DMS79 treated with DMSO at 0.1 percent for 48 hours (cell line): Measurements from ENCODE around the gene SLC39A5.
"Not testable (repeated sequence)": the region's sequence is repeated elsewhere in the genome, so short reads cannot be mapped to it uniquely, and the experiment has no call there.

Experiments
- DNase-seq: peaks from one replicate; lab custom pipeline; 2025; lab: John Stamatoyannopoulos, UW

The SLC39A5 gene

GRCh38 chr12:56244494-56244893 lies 14.6 kb downstream of the SLC39A5 start:
- no peak for DNase-seq

DNA sequence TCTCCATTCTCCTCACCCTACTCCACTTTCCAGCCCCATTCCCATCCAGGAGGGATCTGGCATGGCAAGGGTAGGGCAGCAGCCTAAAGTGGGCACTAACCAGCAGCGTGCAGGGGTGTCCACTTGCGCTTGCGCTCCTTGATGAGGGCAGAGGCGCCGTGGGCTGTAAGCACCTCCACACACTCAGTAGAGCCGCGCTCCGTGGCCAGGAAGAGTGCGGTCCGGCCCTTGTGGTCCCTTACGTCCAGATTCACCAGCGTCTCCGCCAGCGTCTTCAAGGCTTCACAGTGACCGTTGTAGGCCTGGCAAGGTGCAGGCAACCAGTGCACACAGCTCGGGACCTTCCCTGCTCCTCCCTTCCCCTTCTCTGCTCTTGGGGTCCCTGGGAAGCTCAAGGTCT lies 18.1 kb downstream of the SLC39A5 start:
- DNase-seq = no peak

DNA sequence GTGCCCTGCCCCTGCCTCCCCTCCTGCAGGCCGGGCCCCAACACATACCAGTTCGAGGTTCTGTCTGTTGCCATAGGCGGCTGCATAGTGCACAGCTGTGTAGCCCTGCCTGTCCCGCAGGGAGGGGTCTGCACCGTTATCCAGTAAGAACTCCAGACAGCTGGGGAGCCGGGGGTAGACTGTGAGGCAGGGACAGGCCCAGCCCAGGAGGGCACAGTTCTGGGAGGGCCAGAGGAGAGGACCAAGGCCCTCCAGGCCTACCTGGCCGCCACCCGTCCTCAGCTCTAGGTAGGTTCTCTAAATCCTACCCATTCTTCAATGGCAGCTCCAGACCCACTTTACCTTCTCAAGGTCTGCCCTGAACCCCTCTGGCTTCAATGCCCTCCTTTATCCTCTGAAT lies 18.9 kb downstream of the SLC39A5 start:
- no peak for DNase-seq

GRCh38 chr12:56252649-56253048 lies 22.8 kb downstream of the SLC39A5 start:
- DNase-seq = no peak

- no peak for DNase-seq
Observed at GRCh38 chr12:56253091-56253490, 23.2 kb downstream of the SLC39A5 start.

- no peak for DNase-seq
Observed at GRCh38 chr12:56255671-56256070, 25.8 kb downstream of the SLC39A5 start.

DNA sequence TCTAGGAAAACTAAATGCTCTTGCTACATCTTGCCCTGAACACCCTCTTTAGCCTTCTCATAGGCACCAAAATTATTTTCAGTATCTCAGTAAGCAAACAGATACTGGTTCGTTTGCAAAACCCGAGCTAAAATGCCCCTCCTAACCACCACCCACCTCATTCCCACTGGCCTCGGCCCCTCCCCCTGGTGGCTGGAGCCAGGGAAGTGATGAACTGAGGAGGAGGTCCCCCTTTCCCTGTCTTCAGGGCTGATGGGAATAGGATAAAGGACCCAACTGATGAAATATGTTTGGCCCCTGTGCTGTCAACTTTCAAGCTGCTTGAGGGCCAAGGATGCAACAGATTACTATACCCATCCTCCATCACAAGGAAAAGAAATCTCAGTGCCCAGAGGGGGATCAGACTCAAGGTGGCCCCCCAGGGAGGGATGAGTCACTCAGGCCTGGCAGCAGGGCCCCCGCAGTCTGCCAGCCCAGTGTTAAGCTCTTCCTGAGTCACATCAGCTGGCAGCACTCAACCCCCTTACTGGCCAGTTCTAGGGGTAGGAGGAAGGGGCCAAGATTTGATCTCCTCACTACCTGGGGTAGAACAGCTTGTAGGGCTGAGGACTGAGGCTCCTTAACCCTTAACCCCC lies 26.6 kb downstream of the SLC39A5 start:
- no peak for DNase-seq

GRCh38 chr12:56257071-56257470 lies 27.2 kb downstream of the SLC39A5 start:
- no peak for DNase-seq

DNA sequence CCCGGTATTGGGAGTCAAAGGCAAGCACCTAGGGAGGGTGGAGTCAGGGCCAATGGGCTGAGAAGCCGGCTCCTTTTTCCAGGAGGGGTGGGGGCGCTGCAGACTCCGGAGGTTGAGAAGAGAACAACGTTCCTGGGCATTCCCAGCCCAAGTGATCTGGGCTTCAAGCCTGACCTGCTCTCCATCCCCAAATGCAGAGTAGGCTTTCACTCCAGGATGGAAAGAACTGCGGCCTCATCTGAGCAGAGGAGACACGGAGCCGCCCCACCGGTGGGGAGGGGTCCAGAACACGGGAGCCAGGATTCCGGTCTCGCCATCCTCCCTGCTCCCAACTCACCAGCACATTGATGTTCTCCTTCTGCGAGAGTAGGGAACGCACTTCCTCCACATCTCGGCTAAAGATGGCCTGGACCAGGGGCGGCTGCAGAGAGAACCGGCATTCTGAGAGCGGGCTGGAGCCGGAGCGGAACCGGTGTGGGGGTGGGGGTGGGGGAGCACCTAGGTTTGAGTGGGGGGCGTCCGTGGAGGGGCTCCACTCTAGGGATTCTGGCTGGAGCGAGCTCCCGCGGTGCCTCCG lies 27.7 kb downstream of the SLC39A5 start:
- peak; percentile 4 for DNase-seq

DNA sequence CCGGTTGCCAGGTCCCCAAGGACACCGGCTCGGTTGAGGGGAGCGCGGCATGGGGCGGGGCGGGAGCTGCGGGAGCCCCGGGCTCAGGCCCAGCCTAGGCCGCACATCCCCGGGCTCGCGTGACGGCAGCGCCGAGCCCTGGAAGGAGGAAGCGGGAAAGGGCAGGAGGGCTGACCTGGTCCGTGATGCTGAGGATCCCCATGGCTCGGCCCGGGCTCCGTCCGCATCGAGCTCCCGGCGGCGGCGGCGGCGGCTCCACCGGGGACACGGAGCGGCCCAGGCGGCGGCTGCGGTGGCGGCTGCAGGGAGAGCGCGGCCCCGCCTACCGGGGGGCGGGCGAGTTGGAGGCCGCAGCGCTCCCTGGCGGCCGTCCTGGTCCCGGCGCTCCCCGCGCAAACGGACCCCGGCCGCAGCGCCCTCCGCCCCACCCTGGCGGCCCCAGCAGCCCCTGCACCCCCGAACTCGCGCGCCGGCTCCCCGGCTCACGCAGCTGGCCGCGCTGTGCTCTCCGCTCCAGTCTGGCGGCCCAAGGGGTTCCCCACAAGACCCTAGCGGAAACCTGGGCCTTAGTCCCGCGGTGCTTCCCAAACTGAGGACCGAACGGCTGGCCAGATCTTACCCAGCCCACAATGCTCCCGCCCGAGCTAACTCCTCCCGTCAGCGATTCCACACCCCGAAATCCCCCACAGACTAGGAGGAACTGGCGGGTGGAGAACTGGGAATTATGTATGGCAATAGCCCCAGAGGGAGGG lies 28.4 kb downstream of the SLC39A5 start, which contains the start of gene ANKRD52:
ANKRD52 (minus strand) TSS at position 317 of the 752 bp plus-strand sequence; CDS start at position 202, 115 bp downstream.
- peak; percentile 42 for DNase-seq

GRCh38 chr12:56258820-56259183 lies 29.0 kb downstream of the SLC39A5 start:
- no peak for DNase-seq

GRCh38 chr12:56260380-56260779 lies 30.5 kb downstream of the SLC39A5 start:
- DNase-seq = no peak

DNA sequence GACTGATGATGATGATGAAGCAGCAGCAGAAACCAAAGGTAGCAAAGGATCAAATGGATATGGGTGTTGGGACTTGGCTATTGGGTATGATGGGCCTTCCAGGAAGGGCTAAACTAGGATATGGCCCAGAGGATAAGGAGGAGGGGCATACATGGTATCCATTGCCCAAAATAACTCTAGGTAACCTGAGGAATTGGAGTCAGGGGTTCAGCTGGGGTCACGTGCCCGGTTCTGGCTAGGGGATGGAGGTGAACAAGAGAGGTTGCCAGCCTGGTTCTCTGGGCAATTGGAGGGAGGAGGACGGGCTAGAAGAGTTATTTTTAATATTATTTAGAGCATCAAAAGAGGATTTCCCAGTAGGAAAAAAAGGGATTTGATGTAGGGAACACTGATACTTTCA lies 31.1 kb downstream of the SLC39A5 start:
- no peak for DNase-seq

- DNase-seq = no peak
Observed at GRCh38 chr12:56261503-56262232, 31.8 kb downstream of the SLC39A5 start.

- DNase-seq = not testable (repeated sequence)
Observed at GRCh38 chr12:56262955-56263354, 33.1 kb downstream of the SLC39A5 start.

GRCh38 chr12:56266068-56266692 lies 36.3 kb downstream of the SLC39A5 start:
- not testable (repeated sequence) for DNase-seq

DNA sequence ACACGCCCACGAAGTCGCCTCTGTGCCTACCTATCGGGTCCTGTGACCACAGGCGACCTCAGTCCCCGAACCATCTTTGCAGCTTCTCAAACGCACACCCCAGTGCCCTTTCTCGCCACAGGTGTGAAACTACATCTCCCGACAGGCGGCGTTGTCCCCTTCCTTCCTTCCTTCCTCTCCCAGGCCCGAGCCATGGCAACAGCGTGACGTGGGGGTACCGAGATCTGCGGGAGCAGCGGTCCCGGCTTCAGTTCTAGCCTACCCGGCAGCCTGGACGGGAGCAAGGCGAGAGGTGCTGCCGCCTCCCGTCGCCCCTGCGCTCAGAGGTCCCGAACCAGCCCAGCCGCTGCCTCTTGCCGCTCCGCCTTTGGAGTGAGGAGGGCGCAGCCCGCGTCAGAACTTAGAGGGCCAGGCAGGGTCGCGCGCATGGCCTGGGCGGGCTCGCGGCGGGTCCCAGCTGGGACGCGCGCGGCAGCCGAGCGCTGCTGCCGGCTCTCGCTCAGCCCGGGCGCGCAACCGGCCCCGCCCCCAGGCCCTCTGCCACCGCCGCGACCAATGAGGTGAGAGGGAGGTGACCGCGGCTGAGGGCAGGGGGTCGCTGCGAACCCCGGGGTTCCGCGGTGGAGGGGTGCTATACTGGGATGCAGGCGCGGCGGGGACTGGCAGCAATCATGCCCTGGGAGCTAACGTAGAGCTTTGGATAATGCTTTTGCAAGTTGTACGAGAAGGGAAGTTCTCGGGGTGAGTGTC lies 37.0 kb downstream of the SLC39A5 start, which contains the start of gene COQ10A:
COQ10A (plus strand) TSS at position 250 of the 750 bp plus-strand sequence; CDS start at position 427, 177 bp downstream.
- peak; percentile 72 for DNase-seq

DNA sequence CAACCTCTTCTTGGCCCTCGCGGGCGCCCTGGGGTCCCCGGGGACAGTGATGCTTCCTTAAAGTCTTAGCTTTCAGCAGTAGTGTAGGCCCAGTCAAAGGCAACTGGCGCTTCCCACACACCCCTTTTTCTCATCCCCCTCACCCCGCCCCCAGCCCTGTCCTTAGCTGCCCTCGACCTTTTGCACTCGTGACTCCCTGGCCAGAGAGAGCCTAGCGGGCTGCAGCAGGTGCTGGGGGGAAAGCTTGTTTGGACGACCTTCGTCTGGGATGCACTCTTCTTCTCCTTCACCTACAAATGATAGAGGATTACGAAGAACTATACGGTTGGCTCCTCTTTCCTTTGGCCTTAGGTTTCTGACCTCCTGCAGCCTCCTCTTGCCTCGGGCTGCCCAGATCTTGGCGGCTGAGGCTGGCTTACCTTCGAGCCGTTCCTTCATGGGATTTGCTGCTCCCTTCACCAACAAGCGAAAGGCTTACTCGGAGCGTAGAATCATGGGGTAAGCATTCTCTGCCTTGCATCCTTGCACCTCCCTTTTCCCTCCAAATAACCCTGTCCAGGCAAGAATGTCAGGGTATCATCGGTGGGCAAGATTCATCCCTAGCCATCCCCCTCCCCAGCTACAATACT lies 37.7 kb downstream of the SLC39A5 start:
- peak; percentile 22 for DNase-seq

DNA sequence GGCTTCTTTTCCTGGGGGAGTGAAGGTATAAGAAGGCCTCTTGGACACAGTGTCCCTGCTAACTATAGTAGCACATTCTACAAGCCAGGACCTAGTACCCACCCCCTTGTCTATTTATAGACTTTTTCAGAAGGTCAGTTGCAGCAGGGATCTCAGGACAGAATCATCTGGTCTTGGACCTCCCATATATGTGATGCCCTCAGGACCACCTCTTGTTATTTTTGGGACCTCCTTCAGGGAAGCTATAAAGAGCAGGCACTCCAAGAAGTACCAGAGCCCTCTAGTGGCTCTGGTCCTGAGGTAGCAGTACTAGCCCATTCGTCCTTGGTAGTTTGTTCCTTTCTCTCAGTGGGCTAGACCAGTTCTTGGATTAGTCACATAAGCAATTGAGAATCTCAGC lies 41.2 kb downstream of the SLC39A5 start:
- no peak for DNase-seq

GRCh38 chr12:56272468-56272867 lies 42.6 kb downstream of the SLC39A5 start:
- DNase-seq = not testable (repeated sequence)

DNA sequence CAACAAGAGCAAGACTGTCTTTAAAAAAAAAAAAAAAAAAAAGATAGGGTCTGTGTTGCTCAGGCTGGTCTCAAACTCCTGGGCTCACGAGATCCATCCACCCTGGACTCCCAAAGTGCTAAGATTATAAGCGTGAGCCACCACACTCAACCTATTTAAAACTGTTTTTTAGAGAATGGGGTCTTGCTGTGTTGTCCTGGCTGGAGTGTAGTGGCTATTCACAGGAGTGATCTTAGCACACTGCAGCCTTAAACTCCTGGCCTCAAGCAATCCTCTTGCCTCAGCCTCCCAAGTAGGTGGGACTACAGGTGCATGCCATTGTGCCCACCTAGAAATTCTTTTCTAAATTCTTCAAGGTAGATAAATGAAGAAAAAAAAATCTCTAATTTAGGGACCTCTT lies 44.4 kb downstream of the SLC39A5 start:
- DNase-seq = no peak
